Kidney (tissue), 14 donors: ENCODE measurements around the gene NES. TPM values are rescaled to one million over a fixed set of nuclear protein-coding genes. Genes with fewer than 3 reads are reported as not detected.

ENCODE experiments used
- DNase-seq, 5 donors: peaks; one replicate each; pipeline ENCODE4 v3.0.0-alpha.2; 2013 to 2020
- FAIRE-seq: peaks from 2 replicates; lab custom pipeline; 2012; peaks lifted over from hg19 to GRCh38; lab: Jason Lieb, UNC
- H3K27ac ChIP-seq, 2 donors: one replicate each; pipeline ENCODE4 v1.7.0; 2013; ENCODE audit warnings: low read depth in 2 of 2, low read length in 2 of 2, inconsistent platforms in 1 of 2
- H3K27me3 ChIP-seq: one replicate; pipeline ENCODE4 v1.7.1; 2013; ENCODE audit warnings: low read length, inconsistent platforms; ENCODE audit not compliant: control insufficient read depth, insufficient read depth
- H3K36me3 ChIP-seq, 3 donors: one replicate each; pipeline versions ENCODE4 v1.7.0 to v1.7.1; 2013; ENCODE audit warnings: low read length in 3 of 3, control low read depth in 1 of 3, inconsistent platforms in 1 of 3; ENCODE audit not compliant: insufficient read depth in 3 of 3, control insufficient read depth in 2 of 3
- H3K4me1 ChIP-seq, 3 donors: one replicate each; pipeline versions ENCODE4 v1.7.0 to v1.7.1; 2013; ENCODE audit warnings: low read length in 3 of 3, inconsistent platforms in 1 of 3, low read depth in 1 of 3; ENCODE audit not compliant: control insufficient read depth in 2 of 3, insufficient read depth in 2 of 3
- H3K4me3 ChIP-seq, 3 donors: one replicate each; pipeline versions ENCODE4 v1.7.0 to v1.8.1; 2013; ENCODE audit warnings: low read length in 3 of 3, control low read depth in 1 of 3, inconsistent platforms in 1 of 3
- H3K9ac ChIP-seq, 3 donors: one replicate each; pipeline versions ENCODE4 v1.7.0 to v1.7.1; 2013; ENCODE audit warnings: low read length in 3 of 3, control low read depth in 1 of 3, inconsistent platforms in 1 of 3
- H3K9me3 ChIP-seq, 3 donors: one replicate each; pipeline versions ENCODE4 v1.7.0 to v1.7.1; 2013; ENCODE audit warnings: low read length in 3 of 3, control low read depth in 1 of 3, inconsistent platforms in 1 of 3; ENCODE audit not compliant: control insufficient read depth in 2 of 3, insufficient read depth in 1 of 3
- intact Hi-C: fragments of 100-400 bp; cut with DNase I; formaldehyde crosslinking; loops from one replicate; pipeline ENCODE4 v1.11.1; 2022
- polyA plus RNA-seq: library from polyadenylated mRNA; stranded (reverse); fragments of 350-450 nt; fragmentation: Illumina TruSeq; extraction: RNeasy Lipid Tissue Mini Kit (QIAGEN cat#74804); gene quantifications from one replicate; pipeline ENCODE4 v1.2.3, GENCODE V29; 2014; ENCODE audit warnings: low read depth, low replicate concordance; ENCODE audit not compliant: insufficient read depth
- total RNA-seq: library from RNA; stranded (reverse); fragmentation: NEBNext Ultra II Directional; extraction: Animal tissue kit (Norgen Biotek cat#: 25700); gene quantifications from one replicate; pipeline ENCODE4 v1.2.1, GENCODE V29; 2021
- TF ChIP-seq, protein P1 (sequence below): IDR thresholded peaks from 3 replicates; pipeline ENCODE4 v1.5.1; 2012; ENCODE audit warnings: mild to moderate bottlenecking, moderate library complexity, borderline replicate concordance; ENCODE audit not compliant: insufficient read depth; ENCODE audit errors: extremely low read depth
- donor health status: control.
- donor health status: control.
- donor health status: control.
- donor health status: control.
- donor health status: control.
- donor health status: DM: yes; HTN: yes; CAD: no.
- donor health status: Normal renal cell carcinoma (clear cell type).

The NES gene
- total and polyA plus RNA-seq, 2 donors from 2014 or later = 44.3 to 50.7 TPM

- FAIRE-seq (no peak), DNase-seq (peak; percentile 79 to 95 (median 94))
- TF ChIP-seq, protein P1, sequence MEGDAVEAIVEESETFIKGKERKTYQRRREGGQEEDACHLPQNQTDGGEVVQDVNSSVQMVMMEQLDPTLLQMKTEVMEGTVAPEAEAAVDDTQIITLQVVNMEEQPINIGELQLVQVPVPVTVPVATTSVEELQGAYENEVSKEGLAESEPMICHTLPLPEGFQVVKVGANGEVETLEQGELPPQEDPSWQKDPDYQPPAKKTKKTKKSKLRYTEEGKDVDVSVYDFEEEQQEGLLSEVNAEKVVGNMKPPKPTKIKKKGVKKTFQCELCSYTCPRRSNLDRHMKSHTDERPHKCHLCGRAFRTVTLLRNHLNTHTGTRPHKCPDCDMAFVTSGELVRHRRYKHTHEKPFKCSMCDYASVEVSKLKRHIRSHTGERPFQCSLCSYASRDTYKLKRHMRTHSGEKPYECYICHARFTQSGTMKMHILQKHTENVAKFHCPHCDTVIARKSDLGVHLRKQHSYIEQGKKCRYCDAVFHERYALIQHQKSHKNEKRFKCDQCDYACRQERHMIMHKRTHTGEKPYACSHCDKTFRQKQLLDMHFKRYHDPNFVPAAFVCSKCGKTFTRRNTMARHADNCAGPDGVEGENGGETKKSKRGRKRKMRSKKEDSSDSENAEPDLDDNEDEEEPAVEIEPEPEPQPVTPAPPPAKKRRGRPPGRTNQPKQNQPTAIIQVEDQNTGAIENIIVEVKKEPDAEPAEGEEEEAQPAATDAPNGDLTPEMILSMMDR = peak; percentile 52
- H3K9ac ChIP-seq = peak overlapping the region in 2 of 3 donors; percentile 2 to 62
- H3K4me3 ChIP-seq = peak overlapping the region; percentile 15 to 50 (median 28)
- H3K4me1 ChIP-seq = peaks cover 0 to 11% (median 0%) of the 10 kb centered on the region in 3 donors
- H3K27ac ChIP-seq = no peak overlapping the region
- intact Hi-C loops = no loop called here
- H3K27me3 ChIP-seq = no peaks in the 10 kb centered on the region
- no peaks in the 10 kb centered on the region for H3K36me3 ChIP-seq
- no peaks in the 10 kb centered on the region for H3K9me3 ChIP-seq
Observed at GRCh38 chr1:156705918-156706656, 28.9 kb upstream of the NES start.

DNA sequence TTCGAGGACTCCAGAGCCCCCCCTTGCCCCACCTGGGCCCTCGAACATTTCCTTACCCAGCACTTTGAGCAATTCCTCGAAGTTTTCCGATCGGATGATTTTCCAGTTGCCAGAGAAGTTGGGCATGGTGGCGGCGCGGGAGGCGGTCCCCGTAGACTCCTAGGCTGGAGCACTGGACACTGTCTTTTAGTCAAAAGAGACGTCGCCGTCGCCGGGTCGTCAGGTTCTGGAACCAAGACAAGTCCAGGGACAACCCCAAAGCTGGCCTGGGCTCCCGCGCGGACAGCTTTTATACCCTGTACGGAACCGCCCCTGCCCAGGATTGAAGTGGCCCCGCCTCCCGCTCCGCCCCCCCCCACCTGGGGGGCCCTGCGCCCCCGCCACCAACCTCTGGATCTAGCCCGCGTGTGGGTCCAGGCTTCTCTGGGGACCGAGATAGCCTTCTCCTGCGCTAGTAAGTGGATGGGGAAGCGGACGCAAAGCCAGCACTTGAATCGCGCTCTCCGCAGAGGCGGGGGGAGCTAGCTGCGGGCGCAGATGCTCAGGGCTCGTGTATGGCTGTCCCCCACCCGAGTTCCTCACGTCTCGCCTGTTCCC, 28.2 kb upstream of the NES start, which contains the start of gene CRABP2:
Gene CRABP2 (minus strand): TSS at position 263 of the 597 bp plus-strand sequence. CDS start 137 bp downstream, at position 126.
- intact Hi-C loops = no loop called here
- peaks cover 0 to 11% (median 0%) of the 10 kb centered on the region in 3 donors for H3K4me1 ChIP-seq
- TF ChIP-seq, protein P1 = no peak
- H3K27ac ChIP-seq = no peak within 1 kb of the TSS
- peak within 1 kb of the TSS; percentile 15 to 50 (median 39) for H3K4me3 ChIP-seq
- H3K36me3 ChIP-seq = no peaks in the 10 kb centered on the region
- FAIRE-seq (no peak), DNase-seq (peak in 4 of 5 donors; percentile 62 to 90 (median 85))
- no peaks in the 10 kb centered on the region for H3K9me3 ChIP-seq
- H3K9ac ChIP-seq = peak within 1 kb of the TSS in 2 of 3 donors; percentile 2 to 62
- no peaks in the 10 kb centered on the region for H3K27me3 ChIP-seq

DNA sequence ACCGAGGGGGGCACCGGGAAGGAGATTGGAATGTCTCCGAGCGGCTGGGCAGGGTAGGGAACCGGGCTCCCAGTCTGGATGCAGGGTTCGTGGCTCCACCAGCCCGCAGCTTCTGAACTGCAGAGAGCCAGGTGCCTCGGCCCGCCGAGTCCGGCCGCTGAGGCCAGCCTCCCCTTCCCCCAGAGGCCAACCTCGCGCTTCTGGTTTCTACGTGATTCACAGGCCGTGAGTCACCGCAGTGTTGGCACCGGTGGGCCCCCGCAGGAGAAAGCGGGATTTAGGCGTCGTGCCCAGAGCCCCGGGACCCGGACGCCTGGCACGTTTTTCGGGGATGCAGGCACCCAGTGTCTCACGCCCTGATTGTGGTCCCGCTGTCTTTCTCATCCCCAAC, 27.7 kb upstream of the NES start:
- peak overlapping the region in 1 of 3 donors; percentile 40 for H3K9ac ChIP-seq
- FAIRE-seq = no peak
- peak overlapping the region in 2 of 3 donors; percentile 39 to 50 for H3K4me3 ChIP-seq

More for the DNA sequence above, 27.7 kb upstream of the NES start:
- Histone ChIP-seq H3K27me3 (no peaks in the 10 kb centered on the region), H3K4me1 (peaks cover 0 to 11% (median 0%) of the 10 kb centered on the region in 3 donors), H3K9me3 (no peaks in the 10 kb centered on the region), H3K27ac (no peak overlapping the region), H3K36me3 (no peaks in the 10 kb centered on the region)
- intact Hi-C loops = no loop called here
- DNase-seq = peak in 4 of 5 donors; percentile 53 to 83 (median 66)
- TF ChIP-seq, protein P1 = no peak
